ENCODE measurements around the gene SERPINA12. TPM values are rescaled to one million over a fixed set of nuclear protein-coding genes. Genes with fewer than 3 reads are reported as not detected.

SERPINA12 gene
- total RNA-seq, 1 experiment from 2014 or later, result not detected

- no peak for ATAC-seq
- BruUV-seq (replicated peaks), result no TSS peak
- Histone ChIP-seq H4K20me1 (ENCODE audit: insufficient read depth) (no peaks in the 10 kb centered on the region), H3K79me2 (ENCODE audit: insufficient read depth, low read length) (no peaks in the 10 kb centered on the region), H3K27me3 (ENCODE audit: insufficient read depth, low read length) (no peaks in the 10 kb centered on the region), H3K36me3 (ENCODE audit: control insufficient read depth in 1 of 2, insufficient read depth in 2 of 2, low read length in 2 of 2) (no peaks in the 10 kb centered on the region), H3K9me3 (ENCODE audit: control insufficient read depth in 1 of 2, insufficient read depth in 1 of 2, low read depth in 1 of 2, low read length in 2 of 2) (no peaks in the 10 kb centered on the region), H3K9me2 (ENCODE audit: insufficient read depth) (no peaks in the 10 kb centered on the region), H3K9ac (ENCODE audit: low read length) (no peak overlapping the region), H3K4me1 (ENCODE audit: control insufficient read depth in 1 of 2, insufficient read depth in 2 of 2, low read length in 2 of 2) (peaks cover 0 to 24% of the 10 kb centered on the region in 2 experiments; a peak in 2 of 4 replicates), H3K4me2 (ENCODE audit: low read length) (no peak overlapping the region), H3K4me3 (replicated peaks in 1 of 2; ENCODE audit: low read depth in 1 of 2, low read length in 2 of 2) (no peak overlapping the region), H2AFZ (ENCODE audit: low read depth, low read length, poor library complexity, severe bottlenecking) (no peak overlapping the region), H3K27ac (ENCODE audit: low read depth, low read length) (no peak overlapping the region)
- DNase-seq (ENCODE audit: low read depth, low spot score), result no peak
- ChIA-PET RAD21 (ENCODE audit: low non-redundant PET in 1 of 2, low total read pairs in 2 of 2, uncharacterized antibody in 2 of 2, unreplicated experiment in 2 of 2) (no interaction called here), POLR2A (no interaction called here), CTCF (interaction anchor here (0.6 to 4.0 kb wide), 4 partner anchors 10 to 407 kb away, joined by 3 to 14 read pairs (median 3); no protein-coding TSS in a partner anchor)
- intact Hi-C loops (cut with micrococcal nuclease), result loop anchor here (5.0 to 10.0 kb wide), 2 partner anchors 52 to 404 kb away; no protein-coding TSS in a partner anchor
- TF ChIP-seq CEBPB (IDR thresholded peaks at IDR 0.05; ENCODE audit: low read depth) (no peak), ZNF274 (IDR thresholded peaks at IDR 0.05; ENCODE audit: low read depth, low read length) (no peak), ATF3 (IDR thresholded peaks at IDR 0.05) (no peak), POLR2A (IDR thresholded peaks at IDR 0.05; ENCODE audit: borderline replicate concordance, extremely low read depth, insufficient read depth, insufficient read length) (no peak), POLR2AphosphoS5 (IDR thresholded peaks at IDR 0.05; ENCODE audit: low read depth, low read length) (no peak), SRF (IDR thresholded peaks at IDR 0.05; ENCODE audit: low read depth) (no peak), CBX3 (IDR thresholded peaks at IDR 0.05; ENCODE audit: low read depth) (no peak), ZBTB33 (IDR thresholded peaks at IDR 0.05; ENCODE audit: extremely low read depth, insufficient replicate concordance, low read length) (no peak)
These were observed 29.9 kb upstream of the SERPINA12 start for GRCh38 chr14:94539181-94539580.

Data from HCT116 (cell line).